GM12873 (cell line): Measurements from ENCODE around the gene LUZP1.

Source experiments
- CTCF ChIP-seq: IDR thresholded peaks from 2 replicates; pipeline ENCODE4 v1.5.1; 2012; ENCODE audit warnings: low read depth, mild to moderate bottlenecking, moderate library complexity, low read length, control low read depth; ENCODE audit not compliant: insufficient read depth; ENCODE audit errors: missing control alignments

Gene LUZP1

GRCh38 chr1:23066075-23066474 is 102.6 kb downstream of the LUZP1 start:
- no peak for TF ChIP-seq CTCF

GRCh38 chr1:23065385-23065784 is 103.3 kb downstream of the LUZP1 start:
- TF ChIP-seq CTCF = no peak

- no peak for TF ChIP-seq CTCF
These were observed 106.4 kb downstream of the LUZP1 start for GRCh38 chr1:23062271-23062670.

- TF ChIP-seq CTCF = no peak
These were observed 111.4 kb downstream of the LUZP1 start for GRCh38 chr1:23057301-23057700.

- no peak for TF ChIP-seq CTCF
These were observed 117.3 kb downstream of the LUZP1 start for GRCh38 chr1:23051290-23051909.

GRCh38 chr1:23050201-23050600 is 118.5 kb downstream of the LUZP1 start:
- no peak for TF ChIP-seq CTCF

- no peak for TF ChIP-seq CTCF
These were observed 124.6 kb downstream of the LUZP1 start for GRCh38 chr1:23044035-23044434.
